ENCODE data around the gene CACNA1I.

DNA sequence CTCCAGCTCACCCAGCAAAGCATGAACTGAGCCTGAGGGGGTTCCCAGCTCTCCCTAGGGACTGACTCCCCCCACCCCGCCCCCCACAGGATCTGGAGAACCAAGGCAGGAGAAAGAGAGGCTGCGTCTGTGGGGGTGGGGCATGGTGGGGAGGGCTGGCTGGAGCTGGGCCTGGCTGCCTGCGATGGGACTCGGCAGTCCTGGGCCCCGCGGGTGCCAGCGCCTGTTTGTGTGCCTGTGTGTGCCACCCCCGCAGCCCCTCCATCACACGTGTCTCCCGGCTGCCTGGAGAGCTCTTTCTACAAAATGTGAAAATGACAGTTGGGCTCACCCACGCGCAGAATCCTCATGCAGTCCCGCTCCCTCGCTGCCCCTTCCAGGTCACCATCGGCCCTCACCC lies 46.8 kb downstream of the CACNA1I start:
- TF ChIP-seq, protein P1, sequence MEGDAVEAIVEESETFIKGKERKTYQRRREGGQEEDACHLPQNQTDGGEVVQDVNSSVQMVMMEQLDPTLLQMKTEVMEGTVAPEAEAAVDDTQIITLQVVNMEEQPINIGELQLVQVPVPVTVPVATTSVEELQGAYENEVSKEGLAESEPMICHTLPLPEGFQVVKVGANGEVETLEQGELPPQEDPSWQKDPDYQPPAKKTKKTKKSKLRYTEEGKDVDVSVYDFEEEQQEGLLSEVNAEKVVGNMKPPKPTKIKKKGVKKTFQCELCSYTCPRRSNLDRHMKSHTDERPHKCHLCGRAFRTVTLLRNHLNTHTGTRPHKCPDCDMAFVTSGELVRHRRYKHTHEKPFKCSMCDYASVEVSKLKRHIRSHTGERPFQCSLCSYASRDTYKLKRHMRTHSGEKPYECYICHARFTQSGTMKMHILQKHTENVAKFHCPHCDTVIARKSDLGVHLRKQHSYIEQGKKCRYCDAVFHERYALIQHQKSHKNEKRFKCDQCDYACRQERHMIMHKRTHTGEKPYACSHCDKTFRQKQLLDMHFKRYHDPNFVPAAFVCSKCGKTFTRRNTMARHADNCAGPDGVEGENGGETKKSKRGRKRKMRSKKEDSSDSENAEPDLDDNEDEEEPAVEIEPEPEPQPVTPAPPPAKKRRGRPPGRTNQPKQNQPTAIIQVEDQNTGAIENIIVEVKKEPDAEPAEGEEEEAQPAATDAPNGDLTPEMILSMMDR (IDR thresholded peaks at IDR 0.05): no peak
- no peak for TF ChIP-seq EP300 (IDR thresholded peaks at IDR 0.05)

Data from esophagus muscularis mucosa (tissue), 3 donors.